ENCODE data around the gene MBP.

The MBP gene

DNA sequence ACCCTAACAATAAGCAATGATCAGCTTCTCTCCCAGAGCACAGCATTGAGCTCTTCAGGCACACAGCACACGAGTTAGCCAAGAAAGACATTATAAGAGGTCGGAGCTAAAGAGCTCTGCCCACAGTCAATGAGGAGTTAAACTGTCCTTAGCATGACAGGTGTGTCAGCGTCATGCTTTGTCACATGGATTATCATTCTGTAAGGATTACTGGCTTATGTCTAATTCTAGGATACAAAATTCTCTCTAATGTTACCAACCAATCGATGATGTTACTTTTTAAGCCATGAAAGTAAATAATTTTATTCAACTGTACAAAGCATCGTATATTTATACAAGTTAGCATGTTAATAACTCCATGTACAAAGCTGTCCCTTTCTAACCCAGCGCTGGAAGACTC lies 201.4 kb downstream of the MBP start:
- DNase-seq: no peak

All from bone marrow (tissue), 2 donors.